HG02943 (cell line): ENCODE measurements around the gene GBA3.

Experiments
- ATAC-seq: cut with Tn5 transposase; IDR thresholded peaks from one replicate; pipeline ENCODE4 v1.9.1; 2021; ENCODE audit warnings: mild to moderate bottlenecking, low read depth, moderate library complexity; ENCODE audit not compliant: unreplicated experiment

The GBA3 gene

GRCh38 chr4:22766068-22766467, 73.3 kb downstream of the GBA3 start:
- ATAC-seq, result no peak

GRCh38 chr4:22778547-22779163, 85.9 kb downstream of the GBA3 start:
- no peak for ATAC-seq

GRCh38 chr4:22780317-22780716, 87.6 kb downstream of the GBA3 start:
- no peak for ATAC-seq

GRCh38 chr4:22780797-22781196, 88.1 kb downstream of the GBA3 start:
- ATAC-seq, result no peak

- ATAC-seq, result no peak
Measured at GRCh38 chr4:22787753-22788375, 95.1 kb downstream of the GBA3 start.

GRCh38 chr4:22790631-22791030, 97.9 kb downstream of the GBA3 start:
- no peak for ATAC-seq

GRCh38 chr4:22794732-22795131, 102.0 kb downstream of the GBA3 start:
- ATAC-seq, result no peak

GRCh38 chr4:22801391-22801790, 108.7 kb downstream of the GBA3 start:
- ATAC-seq, result no peak

- ATAC-seq, result no peak
Measured at GRCh38 chr4:22802876-22803275, 110.1 kb downstream of the GBA3 start.

- ATAC-seq, result no peak
Measured at GRCh38 chr4:22803512-22803911, 110.8 kb downstream of the GBA3 start.

- no peak for ATAC-seq
Measured at GRCh38 chr4:22814906-22815305, 122.2 kb downstream of the GBA3 start.

GRCh38 chr4:22824091-22824490, 131.4 kb downstream of the GBA3 start:
- no peak for ATAC-seq

- ATAC-seq, result no peak
Measured at GRCh38 chr4:22842360-22843018, 149.8 kb downstream of the GBA3 start.

GRCh38 chr4:22848332-22848731, 155.6 kb downstream of the GBA3 start:
- ATAC-seq, result no peak

GRCh38 chr4:22850055-22850454, 157.3 kb downstream of the GBA3 start:
- ATAC-seq, result no peak

- no peak for ATAC-seq
Measured at GRCh38 chr4:22850630-22851029, 157.9 kb downstream of the GBA3 start.

GRCh38 chr4:22857411-22857810, 164.7 kb downstream of the GBA3 start:
- no peak for ATAC-seq

- ATAC-seq, result no peak
Measured at GRCh38 chr4:22859318-22859717, 166.6 kb downstream of the GBA3 start.
